ENCODE results near the gene DRD5.

DRD5 gene

DNA sequence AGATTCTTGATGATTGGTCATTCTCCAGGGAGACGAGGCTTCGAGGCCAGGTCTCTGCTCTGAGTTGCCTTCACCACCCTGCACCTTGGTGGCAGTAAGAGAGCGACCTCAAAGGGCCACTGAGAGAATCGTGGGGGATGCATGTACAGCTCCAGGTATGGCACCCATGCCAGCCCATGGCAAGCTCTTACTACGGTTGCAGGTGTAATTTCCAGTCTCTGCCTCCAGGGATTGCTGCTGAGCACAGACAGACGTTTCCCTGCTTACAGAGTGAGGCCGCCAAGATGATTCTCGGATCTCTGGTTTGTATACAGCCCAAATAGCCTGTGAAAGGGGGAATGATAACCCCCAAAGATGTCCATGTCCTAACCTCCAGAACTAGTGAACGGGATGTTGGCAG, 16.3 kb upstream of the DRD5 start:
- no peak for TF ChIP-seq TAF1 (IDR thresholded peaks at IDR 0.05; ENCODE audit: low read depth)
- peak; percentile 30; the same call in 1 of the 2 replicates for TF ChIP-seq RAD21 (IDR thresholded peaks at IDR 0.05; ENCODE audit: low read depth)
- no peak for TF ChIP-seq ZBTB7A (IDR thresholded peaks at IDR 0.05; ENCODE audit: low read depth)
- TF ChIP-seq, protein P1, sequence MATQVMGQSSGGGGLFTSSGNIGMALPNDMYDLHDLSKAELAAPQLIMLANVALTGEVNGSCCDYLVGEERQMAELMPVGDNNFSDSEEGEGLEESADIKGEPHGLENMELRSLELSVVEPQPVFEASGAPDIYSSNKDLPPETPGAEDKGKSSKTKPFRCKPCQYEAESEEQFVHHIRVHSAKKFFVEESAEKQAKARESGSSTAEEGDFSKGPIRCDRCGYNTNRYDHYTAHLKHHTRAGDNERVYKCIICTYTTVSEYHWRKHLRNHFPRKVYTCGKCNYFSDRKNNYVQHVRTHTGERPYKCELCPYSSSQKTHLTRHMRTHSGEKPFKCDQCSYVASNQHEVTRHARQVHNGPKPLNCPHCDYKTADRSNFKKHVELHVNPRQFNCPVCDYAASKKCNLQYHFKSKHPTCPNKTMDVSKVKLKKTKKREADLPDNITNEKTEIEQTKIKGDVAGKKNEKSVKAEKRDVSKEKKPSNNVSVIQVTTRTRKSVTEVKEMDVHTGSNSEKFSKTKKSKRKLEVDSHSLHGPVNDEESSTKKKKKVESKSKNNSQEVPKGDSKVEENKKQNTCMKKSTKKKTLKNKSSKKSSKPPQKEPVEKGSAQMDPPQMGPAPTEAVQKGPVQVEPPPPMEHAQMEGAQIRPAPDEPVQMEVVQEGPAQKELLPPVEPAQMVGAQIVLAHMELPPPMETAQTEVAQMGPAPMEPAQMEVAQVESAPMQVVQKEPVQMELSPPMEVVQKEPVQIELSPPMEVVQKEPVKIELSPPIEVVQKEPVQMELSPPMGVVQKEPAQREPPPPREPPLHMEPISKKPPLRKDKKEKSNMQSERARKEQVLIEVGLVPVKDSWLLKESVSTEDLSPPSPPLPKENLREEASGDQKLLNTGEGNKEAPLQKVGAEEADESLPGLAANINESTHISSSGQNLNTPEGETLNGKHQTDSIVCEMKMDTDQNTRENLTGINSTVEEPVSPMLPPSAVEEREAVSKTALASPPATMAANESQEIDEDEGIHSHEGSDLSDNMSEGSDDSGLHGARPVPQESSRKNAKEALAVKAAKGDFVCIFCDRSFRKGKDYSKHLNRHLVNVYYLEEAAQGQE (IDR thresholded peaks at IDR 0.05; ENCODE audit: low read depth) = no peak
- no peak for TF ChIP-seq YY1 (IDR thresholded peaks at IDR 0.05; ENCODE audit: low read depth)
- no peak for TF ChIP-seq FOXM1 (IDR thresholded peaks at IDR 0.05; ENCODE audit: borderline replicate concordance, low read depth)

GRCh38 chr4:9769321-9769720, 12.1 kb upstream of the DRD5 start:
- TF ChIP-seq, protein P1 (IDR thresholded peaks at IDR 0.05; ENCODE audit: low read depth) = no peak
- no peak for TF ChIP-seq TCF12 (IDR thresholded peaks at IDR 0.05; ENCODE audit: low read depth)
- no peak for TF ChIP-seq TEAD4 (IDR thresholded peaks at IDR 0.05)
- no peak for TF ChIP-seq TAF1 (IDR thresholded peaks at IDR 0.05; ENCODE audit: low read depth)

DNA sequence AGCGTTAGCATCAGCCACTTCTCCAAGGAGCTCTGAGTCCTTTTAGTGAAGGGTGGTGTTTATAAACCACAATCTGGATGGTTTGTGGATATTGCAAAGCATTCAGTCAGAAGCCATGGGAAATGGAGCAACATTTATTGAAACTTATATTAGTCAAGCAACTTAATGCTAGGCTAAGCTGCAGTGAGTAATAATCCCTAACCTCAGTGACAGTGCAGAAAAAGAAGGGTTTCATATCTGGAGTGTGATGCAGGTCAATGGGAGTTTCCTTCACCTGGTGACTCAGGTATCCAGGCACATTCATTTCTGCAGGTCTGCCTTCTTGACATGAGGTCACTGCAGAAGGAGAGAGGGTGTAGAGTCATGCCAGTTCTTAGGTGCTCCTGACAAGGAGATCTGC, 10.4 kb upstream of the DRD5 start:
- no peak for TF ChIP-seq EGR1 (IDR thresholded peaks at IDR 0.05)
- no peak for TF ChIP-seq FOXM1 (IDR thresholded peaks at IDR 0.05; ENCODE audit: borderline replicate concordance, low read depth)
- no peak for TF ChIP-seq YY1 (IDR thresholded peaks at IDR 0.05; ENCODE audit: low read depth)
- TF ChIP-seq RAD21 (IDR thresholded peaks at IDR 0.05; ENCODE audit: low read depth) = no peak
- TF ChIP-seq, protein P1 (IDR thresholded peaks at IDR 0.05; ENCODE audit: low read depth) = no peak
- no peak for TF ChIP-seq TAF1 (IDR thresholded peaks at IDR 0.05; ENCODE audit: low read depth)
- no peak for TF ChIP-seq EP300 (IDR thresholded peaks at IDR 0.05; ENCODE audit: borderline replicate concordance)
- TF ChIP-seq NFIC (IDR thresholded peaks at IDR 0.05) = no peak
- no peak for TF ChIP-seq ZBTB7A (IDR thresholded peaks at IDR 0.05; ENCODE audit: low read depth)
- TF ChIP-seq TEAD4 (IDR thresholded peaks at IDR 0.05) = no peak
- TF ChIP-seq, protein P2, sequence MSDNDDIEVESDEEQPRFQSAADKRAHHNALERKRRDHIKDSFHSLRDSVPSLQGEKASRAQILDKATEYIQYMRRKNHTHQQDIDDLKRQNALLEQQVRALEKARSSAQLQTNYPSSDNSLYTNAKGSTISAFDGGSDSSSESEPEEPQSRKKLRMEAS (IDR thresholded peaks at IDR 0.05) = no peak
- no peak for TF ChIP-seq CREB1 (IDR thresholded peaks at IDR 0.05; ENCODE audit: low read depth)
- no peak for TF ChIP-seq CEBPB (IDR thresholded peaks at IDR 0.05)

- TF ChIP-seq EGR1 (IDR thresholded peaks at IDR 0.05) (no peak), ZBTB7A (IDR thresholded peaks at IDR 0.05; ENCODE audit: low read depth) (no peak), CEBPB (IDR thresholded peaks at IDR 0.05) (no peak), EP300 (IDR thresholded peaks at IDR 0.05; ENCODE audit: borderline replicate concordance) (no peak), YY1 (IDR thresholded peaks at IDR 0.05; ENCODE audit: low read depth) (no peak), TCF12 (IDR thresholded peaks at IDR 0.05; ENCODE audit: low read depth) (no peak), FOXM1 (IDR thresholded peaks at IDR 0.05; ENCODE audit: borderline replicate concordance, low read depth) (no peak), TEAD4 (IDR thresholded peaks at IDR 0.05) (no peak), CREB1 (IDR thresholded peaks at IDR 0.05; ENCODE audit: low read depth) (no peak), RAD21 (IDR thresholded peaks at IDR 0.05; ENCODE audit: low read depth) (no peak), TAF1 (IDR thresholded peaks at IDR 0.05; ENCODE audit: low read depth) (no peak), USF1 (IDR thresholded peaks at IDR 0.05) (no peak), NFIC (IDR thresholded peaks at IDR 0.05) (no peak)
- TF ChIP-seq, protein P1 (IDR thresholded peaks at IDR 0.05; ENCODE audit: low read depth) = no peak
- TF ChIP-seq, protein P2 (IDR thresholded peaks at IDR 0.05) = no peak
These were observed 8.0 kb upstream of the DRD5 start for GRCh38 chr4:9773471-9773870.

All from Ishikawa (cell line).